ENCODE measurements around the gene FHAD1. TPM values are rescaled to one million over a fixed set of nuclear protein-coding genes. Genes with fewer than 3 reads are reported as not detected.

The FHAD1 gene
- total RNA-seq, 1 experiment from 2014 or later: not detected

- intact Hi-C loops (cut with micrococcal nuclease): no loop called here
- BruUV-seq (replicated peaks): no TSS peak
- H3K9me3 Mint-ChIP-seq (ENCODE audit: unreplicated experiment): no peaks in the 10 kb centered on the region
These were observed 10.3 kb downstream of the FHAD1 start for GRCh38 chr1:15257309-15257708.

GRCh38 chr1:15258833-15259621 is 12.0 kb downstream of the FHAD1 start:
- no peak overlapping the region for H3K27ac Mint-ChIP-seq (ENCODE audit: low read depth, unreplicated experiment)
- no TSS peak for BruUV-seq (replicated peaks)
- CTCF ChIA-PET: no interaction called here
- intact Hi-C loops (cut with micrococcal nuclease): no loop called here
- H3K27me3 Mint-ChIP-seq (ENCODE audit: insufficient read depth, unreplicated experiment): peaks cover 11% of the 10 kb centered on the region
- H3K36me3 Mint-ChIP-seq (ENCODE audit: insufficient read depth, unreplicated experiment): no peaks in the 10 kb centered on the region
- POLR2A ChIA-PET: no interaction called here
- H3K9me3 Mint-ChIP-seq (ENCODE audit: unreplicated experiment): no peaks in the 10 kb centered on the region
- peaks cover 4% of the 10 kb centered on the region for H3K4me1 Mint-ChIP-seq (ENCODE audit: insufficient read depth, unreplicated experiment)
- no peak for DNase-seq (ENCODE audit: unreplicated experiment)
- no peak overlapping the region for H3K4me3 Mint-ChIP-seq (ENCODE audit: unreplicated experiment)
- TF ChIP-seq, protein P1, sequence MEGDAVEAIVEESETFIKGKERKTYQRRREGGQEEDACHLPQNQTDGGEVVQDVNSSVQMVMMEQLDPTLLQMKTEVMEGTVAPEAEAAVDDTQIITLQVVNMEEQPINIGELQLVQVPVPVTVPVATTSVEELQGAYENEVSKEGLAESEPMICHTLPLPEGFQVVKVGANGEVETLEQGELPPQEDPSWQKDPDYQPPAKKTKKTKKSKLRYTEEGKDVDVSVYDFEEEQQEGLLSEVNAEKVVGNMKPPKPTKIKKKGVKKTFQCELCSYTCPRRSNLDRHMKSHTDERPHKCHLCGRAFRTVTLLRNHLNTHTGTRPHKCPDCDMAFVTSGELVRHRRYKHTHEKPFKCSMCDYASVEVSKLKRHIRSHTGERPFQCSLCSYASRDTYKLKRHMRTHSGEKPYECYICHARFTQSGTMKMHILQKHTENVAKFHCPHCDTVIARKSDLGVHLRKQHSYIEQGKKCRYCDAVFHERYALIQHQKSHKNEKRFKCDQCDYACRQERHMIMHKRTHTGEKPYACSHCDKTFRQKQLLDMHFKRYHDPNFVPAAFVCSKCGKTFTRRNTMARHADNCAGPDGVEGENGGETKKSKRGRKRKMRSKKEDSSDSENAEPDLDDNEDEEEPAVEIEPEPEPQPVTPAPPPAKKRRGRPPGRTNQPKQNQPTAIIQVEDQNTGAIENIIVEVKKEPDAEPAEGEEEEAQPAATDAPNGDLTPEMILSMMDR (IDR thresholded peaks at IDR 0.05; ENCODE audit: unreplicated experiment): no peak

More at GRCh38 chr1:15257309-15257708, 10.3 kb downstream of the FHAD1 start:
- TF ChIP-seq, protein P1 (IDR thresholded peaks at IDR 0.05; ENCODE audit: unreplicated experiment): no peak
- POLR2A ChIA-PET: no interaction called here
- no peaks in the 10 kb centered on the region for H3K36me3 Mint-ChIP-seq (ENCODE audit: insufficient read depth, unreplicated experiment)
- peaks cover 4% of the 10 kb centered on the region for H3K4me1 Mint-ChIP-seq (ENCODE audit: insufficient read depth, unreplicated experiment)
- peaks cover 19% of the 10 kb centered on the region for H3K27me3 Mint-ChIP-seq (ENCODE audit: insufficient read depth, unreplicated experiment)
- DNase-seq (ENCODE audit: unreplicated experiment): no peak
- H3K4me3 Mint-ChIP-seq (ENCODE audit: unreplicated experiment): no peak overlapping the region
- H3K27ac Mint-ChIP-seq (ENCODE audit: low read depth, unreplicated experiment): no peak overlapping the region
- CTCF ChIA-PET: interaction anchor here (0.6 to 3.2 kb wide), 2 partner anchors 15 to 654 kb away, joined by 3 to 12 read pairs; no protein-coding TSS in a partner anchor

DNA sequence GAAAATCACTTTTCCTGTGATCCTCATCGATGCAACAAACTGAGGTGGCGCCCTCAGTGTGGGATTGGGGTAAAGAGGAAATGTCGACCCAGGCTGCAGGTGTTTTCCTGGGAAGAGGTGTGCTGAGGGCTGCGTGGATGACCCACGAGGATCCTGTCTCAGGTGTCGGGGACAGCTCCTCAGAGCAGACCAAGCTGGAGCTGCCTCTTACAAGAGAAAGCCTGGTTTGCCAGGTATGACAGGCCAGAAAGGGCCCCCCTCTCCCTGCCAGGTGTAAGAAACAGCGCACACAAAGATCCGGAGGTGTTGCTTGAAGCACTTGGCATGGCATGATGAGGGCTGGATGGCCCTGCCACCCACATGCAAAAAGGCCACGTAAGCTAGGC is 12.6 kb downstream of the FHAD1 start:
- no peak for DNase-seq (ENCODE audit: unreplicated experiment)
- TF ChIP-seq, protein P1 (IDR thresholded peaks at IDR 0.05; ENCODE audit: unreplicated experiment): no peak
- H3K9me3 Mint-ChIP-seq (ENCODE audit: unreplicated experiment): no peaks in the 10 kb centered on the region
- H3K36me3 Mint-ChIP-seq (ENCODE audit: insufficient read depth, unreplicated experiment): no peaks in the 10 kb centered on the region
- ChIA-PET CTCF (no interaction called here), POLR2A (no interaction called here)
- no TSS peak for BruUV-seq (replicated peaks)
- H3K27ac Mint-ChIP-seq (ENCODE audit: low read depth, unreplicated experiment): no peak overlapping the region
- intact Hi-C loops (cut with micrococcal nuclease): no loop called here
- peaks cover 11% of the 10 kb centered on the region for H3K27me3 Mint-ChIP-seq (ENCODE audit: insufficient read depth, unreplicated experiment)
- no peak overlapping the region for H3K4me3 Mint-ChIP-seq (ENCODE audit: unreplicated experiment)
- H3K4me1 Mint-ChIP-seq (ENCODE audit: insufficient read depth, unreplicated experiment): peaks cover 4% of the 10 kb centered on the region

DNA sequence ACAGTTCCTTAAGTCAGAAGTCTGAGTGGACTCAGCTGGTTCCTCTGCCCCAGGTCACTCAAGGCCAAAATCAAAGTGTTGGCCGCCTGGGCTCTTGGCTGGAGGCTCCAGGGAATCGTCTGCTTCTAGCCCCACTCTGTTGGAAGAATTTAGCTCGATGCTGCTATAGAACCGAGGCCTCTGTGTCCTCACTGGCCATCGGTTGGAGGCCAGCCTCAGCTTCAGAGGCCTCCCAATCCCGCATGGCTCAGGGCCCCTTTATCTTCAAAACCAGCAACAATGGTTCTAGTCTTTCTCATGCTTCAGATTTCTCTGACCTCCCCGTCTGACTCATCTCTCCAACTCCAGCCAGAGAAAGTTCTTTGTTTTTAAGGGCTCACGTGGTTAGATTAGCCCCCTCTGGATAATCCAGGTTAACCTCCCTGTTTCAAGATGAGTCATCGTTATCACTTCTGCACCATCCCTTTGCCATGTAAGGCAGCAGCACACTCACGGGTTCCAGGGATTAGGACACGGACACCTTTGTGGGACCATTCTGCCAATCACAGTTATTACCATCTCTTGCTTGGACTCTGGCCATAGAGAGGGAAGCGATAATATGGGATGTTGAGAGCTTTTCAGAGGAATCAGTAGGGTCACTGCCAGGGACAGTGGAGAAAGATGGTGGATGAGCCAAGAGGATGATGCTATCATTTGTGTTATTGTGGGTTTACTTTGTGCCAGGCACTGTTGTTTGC is 13.6 kb downstream of the FHAD1 start:
- Mint-ChIP-seq H3K27me3 (ENCODE audit: insufficient read depth, unreplicated experiment) (peaks cover 4% of the 10 kb centered on the region), H3K36me3 (ENCODE audit: insufficient read depth, unreplicated experiment) (no peaks in the 10 kb centered on the region), H3K9me3 (ENCODE audit: unreplicated experiment) (no peaks in the 10 kb centered on the region), H3K27ac (ENCODE audit: low read depth, unreplicated experiment) (no peak overlapping the region), H3K4me1 (ENCODE audit: insufficient read depth, unreplicated experiment) (peaks cover 4% of the 10 kb centered on the region), H3K4me3 (ENCODE audit: unreplicated experiment) (no peak overlapping the region)
- no TSS peak for BruUV-seq (replicated peaks)
- CTCF ChIA-PET: interaction anchor here (0.6 to 1.0 kb wide), 4 partner anchors 10 to 25 kb away, joined by 3 to 5 read pairs (median 3); no protein-coding TSS in a partner anchor
- intact Hi-C loops (cut with micrococcal nuclease): no loop called here
- peak; percentile 43 for DNase-seq (ENCODE audit: unreplicated experiment)
- TF ChIP-seq, protein P1 (IDR thresholded peaks at IDR 0.05; ENCODE audit: unreplicated experiment): no peak
- POLR2A ChIA-PET: no interaction called here

Measured in MCF 10A (cell line).